ENCODE measurements around the gene FLRT2.

Gene FLRT2

DNA sequence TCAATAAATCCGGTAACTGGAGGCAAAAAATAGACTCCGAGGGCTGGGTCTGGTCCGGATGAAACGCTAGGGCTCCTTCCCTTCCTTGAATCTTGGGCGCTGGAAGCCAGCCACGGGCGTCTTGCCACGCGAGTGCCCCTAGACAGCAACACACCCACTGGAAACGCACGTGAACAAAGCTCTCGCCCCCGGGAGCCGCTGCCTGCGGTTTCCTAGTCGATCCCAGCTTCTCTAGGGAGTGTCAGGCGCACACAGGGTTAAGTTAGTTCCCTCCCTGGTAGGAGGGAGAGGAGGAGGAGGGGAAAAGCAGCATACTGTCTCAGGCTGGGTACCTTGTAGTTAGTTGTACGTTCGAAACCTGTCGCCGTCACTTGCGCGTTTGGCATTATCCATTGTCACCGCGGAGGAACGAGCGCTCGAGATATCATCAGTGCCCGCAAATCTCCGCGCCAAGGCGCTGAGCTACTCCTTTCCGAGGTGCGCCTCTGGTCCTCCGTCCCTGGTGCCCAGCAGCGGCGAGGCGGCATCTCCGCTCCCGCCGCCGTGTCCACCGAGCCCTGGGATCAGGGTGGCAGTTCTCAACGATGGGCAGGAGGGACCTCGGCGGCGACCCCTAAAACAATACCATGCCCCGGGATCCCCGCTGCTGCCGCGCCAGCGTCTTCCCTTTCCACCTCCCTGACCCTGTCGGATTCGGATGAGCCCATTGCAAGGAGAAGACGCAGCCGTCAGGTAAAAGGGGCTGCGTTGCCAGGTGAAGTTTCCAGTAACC is at the start of gene FLRT2:
FLRT2 (plus strand) TSS at position 342 of the 772 bp plus-strand sequence. CDS start 91,371 bp downstream, outside the sequence.
- DNase-seq (ENCODE audit: low read depth in 2 of 3, low spot score in 1 of 3): no peak

GRCh38 chr14:85481471-85481870 is 48.5 kb upstream of the FLRT2 start:
- no peak for DNase-seq (ENCODE audit: low read depth in 2 of 3, low spot score in 1 of 3)

DNA sequence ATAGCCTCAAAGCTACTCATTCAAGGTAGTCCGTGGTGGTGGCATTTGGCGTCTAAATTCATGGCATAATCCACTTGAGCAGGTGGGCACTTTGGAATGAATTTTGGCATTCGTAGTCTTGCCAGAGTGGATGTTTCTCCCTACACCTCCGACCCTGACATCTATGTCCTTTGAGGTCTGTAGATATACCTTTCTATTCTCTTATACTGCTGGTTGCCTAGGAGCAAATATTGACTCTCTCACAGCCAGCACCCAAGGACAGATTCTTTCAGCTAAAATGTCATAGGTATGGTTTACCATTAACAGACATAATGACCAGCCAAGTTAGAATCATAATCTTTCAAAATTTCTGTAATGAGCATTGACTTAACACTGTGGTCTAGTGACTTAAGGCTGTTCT is 47.4 kb upstream of the FLRT2 start:
- no peak for DNase-seq (ENCODE audit: low read depth in 2 of 3, low spot score in 1 of 3)

DNA sequence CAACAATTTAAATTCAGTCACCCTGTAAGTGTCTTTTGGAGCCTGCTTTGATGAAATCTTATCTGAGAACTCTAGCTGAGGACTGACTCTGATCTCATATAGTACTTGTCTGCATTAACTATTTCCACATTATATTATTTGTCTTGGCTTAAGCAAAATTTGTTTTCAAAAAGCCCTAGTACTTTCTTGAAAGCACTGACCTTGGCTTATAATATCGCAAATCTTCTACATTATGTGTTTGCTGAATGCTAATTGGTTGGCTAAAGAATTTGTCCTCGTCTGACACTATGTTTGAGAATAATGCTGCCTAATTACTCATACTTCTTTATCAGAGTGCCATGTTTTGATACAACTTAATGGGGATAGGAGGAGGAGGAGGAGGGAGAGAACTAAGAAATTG is 46.9 kb upstream of the FLRT2 start:
- no peak for DNase-seq (ENCODE audit: low read depth in 2 of 3, low spot score in 1 of 3)

GRCh38 chr14:85483652-85484051 is 46.3 kb upstream of the FLRT2 start:
- DNase-seq (ENCODE audit: low read depth in 2 of 3, low spot score in 1 of 3): no peak

GRCh38 chr14:85487215-85487614 is 42.7 kb upstream of the FLRT2 start:
- DNase-seq (ENCODE audit: low read depth in 2 of 3, low spot score in 1 of 3): no peak

DNA sequence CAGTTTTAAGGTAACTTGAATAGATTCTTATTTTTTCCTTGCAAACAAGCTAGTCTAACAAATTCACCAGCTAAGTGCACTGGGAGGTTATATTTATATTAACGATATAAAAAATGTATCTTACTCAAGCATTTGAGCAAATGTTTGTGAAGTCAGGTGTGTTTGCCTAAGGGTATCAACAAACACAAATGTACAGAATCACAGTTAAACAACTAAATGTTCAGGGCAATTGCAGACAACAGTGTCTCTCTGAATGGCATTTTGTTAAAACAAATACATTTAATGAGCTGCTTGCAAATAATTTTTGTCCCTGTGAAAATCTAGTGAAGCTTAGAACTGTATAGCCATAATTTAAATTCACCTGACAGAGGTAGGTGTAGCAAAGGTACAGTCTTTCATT is 28.2 kb upstream of the FLRT2 start:
- no peak for DNase-seq (ENCODE audit: low read depth in 2 of 3, low spot score in 1 of 3)

DNA sequence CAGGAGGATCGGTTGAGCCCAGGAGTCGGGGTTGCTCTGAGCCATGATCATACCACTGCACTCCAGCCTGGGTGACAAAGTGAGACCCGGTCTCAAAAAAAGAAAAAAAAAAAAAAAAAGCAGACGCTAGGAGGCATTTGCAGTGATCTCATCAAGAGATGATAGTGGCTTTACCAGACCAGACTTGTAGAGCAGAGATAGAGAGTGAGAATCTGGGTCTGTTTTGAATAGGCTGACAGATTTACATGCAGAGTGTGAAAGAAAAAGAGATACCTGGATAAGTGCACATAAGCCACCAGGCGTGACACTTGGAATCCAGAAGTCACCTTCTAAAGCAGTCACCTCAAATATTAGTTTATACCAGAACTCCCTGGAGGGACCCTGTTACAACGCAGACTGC is 21.1 kb upstream of the FLRT2 start:
- no peak for DNase-seq (ENCODE audit: low read depth in 2 of 3, low spot score in 1 of 3)

DNA sequence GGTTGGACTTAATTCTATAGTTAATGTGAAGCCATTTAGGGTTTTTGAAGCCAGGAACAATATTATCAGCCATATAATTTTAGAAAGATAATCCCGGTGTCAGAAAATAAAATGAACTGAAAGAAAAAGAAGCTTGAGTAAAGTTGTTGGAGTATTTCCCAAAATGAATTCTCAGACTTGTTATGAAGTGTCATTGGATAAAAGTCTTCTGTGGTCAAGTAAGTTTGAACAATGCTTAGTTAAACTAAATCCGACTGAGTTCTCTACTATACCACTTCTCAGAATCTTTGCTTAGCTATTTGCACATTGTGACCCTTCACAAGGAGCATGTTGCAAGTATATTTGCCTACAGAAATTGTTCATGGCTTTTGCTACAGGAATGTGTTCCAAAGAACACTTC is 17.5 kb upstream of the FLRT2 start:
- DNase-seq (ENCODE audit: low read depth in 2 of 3, low spot score in 1 of 3): no peak

GRCh38 chr14:85514487-85514886 is 15.5 kb upstream of the FLRT2 start:
- DNase-seq (ENCODE audit: low read depth in 2 of 3, low spot score in 1 of 3): no peak

DNA sequence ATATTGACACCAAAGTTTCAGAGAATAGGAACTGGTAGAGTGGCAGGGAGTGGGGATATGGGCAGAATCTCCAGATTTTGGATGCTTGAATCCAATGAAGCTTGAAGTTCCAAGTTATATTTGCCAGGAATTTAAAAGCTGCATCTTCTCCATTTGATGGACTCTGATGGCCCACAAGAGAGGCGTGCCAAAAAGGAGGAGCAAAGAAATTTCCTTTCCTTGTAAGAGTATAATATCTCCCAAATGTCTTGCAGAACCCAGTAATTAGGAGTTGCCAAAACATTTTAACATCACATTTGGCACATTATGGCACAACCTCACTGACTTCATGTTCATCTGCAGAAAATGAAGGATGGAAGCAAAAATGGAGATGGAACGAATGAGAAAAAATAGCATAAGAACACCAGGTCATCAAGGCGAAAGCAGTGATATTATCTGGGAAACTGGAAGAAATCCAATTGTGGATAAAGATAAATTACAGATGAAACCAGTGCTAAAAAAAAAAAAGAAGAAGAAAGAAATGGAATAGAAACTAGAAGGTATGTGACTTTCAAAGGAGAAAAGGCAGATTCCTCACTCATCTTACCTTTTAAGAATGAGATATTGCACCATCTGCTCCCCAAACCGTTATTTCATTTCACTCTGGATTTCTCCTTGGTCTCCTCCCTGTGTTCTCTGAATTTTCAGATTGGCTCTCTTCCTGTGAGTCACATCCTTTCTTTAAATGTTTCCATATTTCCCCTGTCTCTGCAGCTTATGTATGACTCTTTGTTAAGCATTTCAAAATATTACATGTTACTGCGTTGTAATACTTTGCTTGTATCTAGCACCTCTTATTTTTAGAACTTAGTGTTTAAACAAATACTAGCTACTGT is 13.5 kb upstream of the FLRT2 start:
- DNase-seq (ENCODE audit: low read depth in 2 of 3, low spot score in 1 of 3): no peak

DNA sequence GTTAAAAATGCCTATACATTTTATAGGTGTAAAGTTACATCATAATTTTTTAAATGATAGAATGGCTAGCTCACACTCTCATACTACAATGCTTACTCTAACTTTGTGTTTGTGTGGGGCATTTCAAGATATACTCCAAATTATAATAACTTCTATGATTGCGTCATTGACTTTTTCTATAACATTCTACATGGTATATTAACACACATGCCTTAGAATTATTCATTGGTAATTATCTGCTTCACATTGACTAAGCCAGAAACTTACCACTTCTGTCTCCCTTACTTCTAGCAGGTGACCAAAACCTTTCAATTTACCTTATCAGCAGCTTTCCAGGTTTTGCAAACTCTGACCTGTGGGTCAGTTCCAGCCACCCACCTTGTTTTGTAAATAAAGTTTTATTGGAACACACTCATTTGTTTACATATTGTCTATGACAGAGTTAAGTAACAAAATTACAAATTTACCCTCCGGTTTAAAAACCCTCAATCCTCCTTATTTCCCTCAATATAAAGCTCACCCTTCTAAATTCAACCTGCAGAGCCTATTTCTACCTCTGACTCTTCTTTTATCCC is 12.7 kb upstream of the FLRT2 start:
- no peak for DNase-seq (ENCODE audit: low read depth in 2 of 3, low spot score in 1 of 3)

DNA sequence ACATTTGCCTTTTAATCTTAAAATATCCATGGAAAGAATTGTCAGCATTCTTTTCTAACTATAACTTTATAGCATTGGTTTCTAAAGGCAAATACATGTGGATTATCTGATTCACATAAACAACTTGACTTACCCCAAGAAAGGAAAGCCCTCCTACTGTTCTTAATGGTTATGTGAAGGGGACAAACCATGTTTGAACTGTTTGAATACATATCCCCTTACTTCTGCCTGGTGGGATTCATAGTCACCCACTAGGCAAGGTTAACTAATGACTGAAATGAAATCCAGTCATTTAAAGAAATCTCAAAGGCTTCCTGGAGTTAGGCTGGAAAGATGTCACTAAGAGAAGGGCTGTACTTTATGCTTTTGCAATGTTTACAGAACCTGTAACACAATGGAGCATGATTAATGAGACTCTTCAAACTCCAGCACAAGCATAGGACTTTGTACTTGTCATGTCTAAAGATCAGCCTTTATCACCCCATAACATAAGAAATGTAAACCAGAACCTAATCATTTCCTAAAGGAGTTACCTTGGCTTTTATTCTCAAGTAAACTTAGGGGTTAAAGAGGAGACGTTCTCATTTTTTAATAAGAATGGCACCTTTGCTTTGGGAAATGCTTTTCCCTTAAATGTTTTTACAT is 10.2 kb upstream of the FLRT2 start:
- no peak for DNase-seq (ENCODE audit: low read depth in 2 of 3, low spot score in 1 of 3)

DNA sequence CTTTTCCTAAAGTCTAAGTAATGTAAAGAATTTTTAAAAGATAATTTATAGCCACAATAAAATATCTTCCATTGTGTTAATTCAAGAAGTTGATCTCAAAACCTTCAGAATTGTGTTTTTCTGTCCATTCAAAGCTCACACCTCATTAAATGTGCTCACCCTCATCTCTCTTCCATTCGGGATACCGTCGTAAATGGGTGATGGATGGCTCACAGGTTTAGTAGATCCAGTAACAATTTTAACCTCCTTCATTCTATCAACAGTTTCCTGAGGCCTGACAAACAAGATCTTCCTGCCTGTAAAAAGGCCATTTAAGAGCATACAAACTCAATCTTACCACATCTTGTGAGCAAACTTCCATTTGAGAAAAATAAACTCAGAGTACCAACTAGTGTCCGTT is 9.4 kb upstream of the FLRT2 start:
- no peak for DNase-seq (ENCODE audit: low read depth in 2 of 3, low spot score in 1 of 3)

DNA sequence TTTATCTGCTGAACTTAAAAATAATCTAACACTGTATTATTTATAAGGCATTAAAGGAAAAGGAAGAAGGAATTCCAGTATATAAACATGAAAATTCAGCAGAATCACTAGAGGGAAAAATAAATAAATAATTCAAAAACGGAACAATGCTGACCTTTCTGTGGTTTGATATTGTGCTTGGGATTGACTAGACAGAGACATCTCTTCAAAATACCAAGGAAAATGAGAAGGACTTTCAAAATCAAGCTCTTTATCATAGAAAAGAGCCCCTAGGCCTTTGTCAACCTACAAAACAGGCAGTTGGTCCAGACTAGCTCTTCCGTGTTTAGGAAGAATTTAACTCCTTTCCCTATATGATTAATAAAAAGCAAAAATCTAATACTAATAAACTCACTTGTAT is 6.3 kb upstream of the FLRT2 start:
- no peak for DNase-seq (ENCODE audit: low read depth in 2 of 3, low spot score in 1 of 3)

DNA sequence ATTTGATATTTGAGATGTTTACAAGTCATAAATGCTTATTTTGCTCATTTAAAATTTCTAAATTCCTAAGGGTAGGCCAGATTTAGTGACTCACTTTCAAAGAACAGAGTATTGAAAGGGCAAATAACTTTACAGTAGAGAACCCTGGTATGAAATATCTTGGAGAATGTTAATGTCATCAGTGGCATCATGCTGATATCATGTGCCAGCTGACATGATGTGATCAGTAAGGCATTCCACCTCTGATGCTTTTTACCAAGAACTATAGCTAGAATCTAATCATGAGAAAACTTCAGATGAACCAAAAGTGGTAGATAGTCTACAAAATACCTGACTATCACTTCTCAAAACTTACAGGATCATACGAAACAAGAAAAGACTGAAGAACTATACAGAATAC is 2.9 kb upstream of the FLRT2 start:
- no peak for DNase-seq (ENCODE audit: low read depth in 2 of 3, low spot score in 1 of 3)

- no peak for DNase-seq (ENCODE audit: low read depth in 2 of 3, low spot score in 1 of 3)
Measured at GRCh38 chr14:85527445-85528035, 2.4 kb upstream of the FLRT2 start.

DNA sequence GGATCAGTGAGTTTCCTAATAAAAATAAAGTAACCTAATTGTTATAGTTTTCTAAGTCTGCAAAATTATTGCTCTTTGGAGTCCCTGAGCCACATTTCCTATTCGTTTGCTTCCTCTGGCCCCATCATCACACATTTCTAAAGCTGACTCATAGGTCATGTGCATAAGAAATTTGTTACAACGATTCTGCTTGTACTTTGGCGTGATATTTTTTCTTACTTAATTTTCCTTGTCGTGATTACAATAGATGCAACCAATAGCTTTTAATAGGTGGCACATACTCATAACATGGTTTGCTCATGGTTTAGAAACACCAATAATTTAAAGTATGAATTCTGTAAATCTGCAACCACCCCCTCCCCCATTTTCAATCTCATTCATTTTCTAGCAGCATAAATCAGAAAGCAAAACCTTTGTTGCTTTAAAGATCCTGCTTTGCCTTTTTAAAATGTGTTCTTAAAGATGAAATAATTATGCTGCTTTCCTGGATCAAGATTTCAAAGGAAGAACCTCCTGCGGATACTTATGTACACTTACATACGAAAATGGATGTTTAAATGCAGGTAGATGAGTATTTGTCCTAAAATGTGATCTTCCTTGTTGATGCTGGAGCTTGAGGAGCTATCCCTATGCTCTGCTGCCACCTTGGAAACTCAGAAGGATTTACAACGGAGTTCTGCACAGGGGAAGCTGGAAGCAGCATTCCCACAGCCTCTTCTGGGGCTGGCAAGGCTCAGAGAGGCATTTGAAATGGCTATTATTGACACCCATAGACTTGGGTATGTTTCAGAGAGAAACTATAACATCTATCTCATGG is 1.7 kb upstream of the FLRT2 start:
- no peak for DNase-seq (ENCODE audit: low read depth in 2 of 3, low spot score in 1 of 3)

- no peak for DNase-seq (ENCODE audit: low read depth in 2 of 3, low spot score in 1 of 3)
Measured at GRCh38 chr14:85528897-85529631, 880 bp upstream of the FLRT2 start.

DNA sequence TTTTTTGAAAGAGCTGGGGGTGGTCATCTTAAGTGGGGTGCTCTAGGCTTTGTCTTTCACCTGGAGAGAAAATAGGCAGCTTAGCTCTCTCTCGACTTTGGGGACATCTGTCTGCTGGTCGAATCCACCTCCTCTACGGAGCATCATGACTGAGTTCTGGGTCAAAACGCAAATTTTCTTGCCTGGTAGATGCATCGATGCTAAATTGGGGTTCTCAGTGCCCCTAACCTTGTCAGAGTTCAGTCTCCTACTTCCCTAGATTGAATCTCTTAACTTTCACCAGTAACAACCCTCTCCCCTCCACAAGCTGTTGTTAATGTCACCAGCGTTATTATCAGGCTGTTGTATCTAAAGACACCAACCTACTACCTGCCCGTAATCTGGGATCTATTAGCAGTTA is 682 bp downstream of the FLRT2 start:
- no peak for DNase-seq (ENCODE audit: low read depth in 2 of 3, low spot score in 1 of 3)

Data from stimulated activated CD4-positive, alpha-beta T cell treated with anti-CD3 and anti-CD28 coated beads, Interleukin-12 subunit alpha, Interleukin-12 subunit beta, amount 100 ng/mL, for 48 hours (primary cell).